PC-3 (cell line): ENCODE measurements around the gene CDC45.

Experiments
- EZH2 ChIP-seq: fragments of 300-600 bp; sonication (generic); IDR thresholded peaks from one replicate; pipeline ENCODE4 v1.6.1; 2017; ENCODE audit warnings: antibody characterized with exemption, mild to moderate bottlenecking, low read length; ENCODE audit not compliant: unreplicated experiment
- TF ChIP-seq, protein P1 (sequence below): fragments of 300-600 bp; sonication (generic); conservative IDR thresholded peaks from 2 replicates; pipeline ENCODE4 v1.5.1; 2017; ENCODE audit warnings: antibody characterized with exemption, low read depth, mild to moderate bottlenecking, low read length

DNA sequence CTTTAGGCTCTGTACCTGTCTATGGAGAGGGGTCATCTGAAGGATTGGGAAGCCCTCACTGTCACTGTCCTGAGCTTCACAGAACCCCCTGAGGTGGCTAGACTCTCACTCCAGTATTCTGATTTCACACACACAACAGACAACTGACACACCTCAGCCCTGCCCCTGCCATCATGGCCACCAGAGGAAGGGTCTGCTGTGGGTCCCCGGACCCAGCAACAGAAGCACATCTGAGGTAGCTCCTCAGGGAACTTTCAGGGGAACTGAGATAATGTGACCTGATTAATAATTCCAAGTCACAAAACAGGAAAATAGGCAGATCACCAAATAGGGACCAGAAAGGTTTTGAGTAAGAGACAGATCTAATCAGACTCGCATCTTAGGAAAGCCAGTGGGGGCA, 24.7 kb upstream of the CDC45 start:
- TF ChIP-seq, protein P1, sequence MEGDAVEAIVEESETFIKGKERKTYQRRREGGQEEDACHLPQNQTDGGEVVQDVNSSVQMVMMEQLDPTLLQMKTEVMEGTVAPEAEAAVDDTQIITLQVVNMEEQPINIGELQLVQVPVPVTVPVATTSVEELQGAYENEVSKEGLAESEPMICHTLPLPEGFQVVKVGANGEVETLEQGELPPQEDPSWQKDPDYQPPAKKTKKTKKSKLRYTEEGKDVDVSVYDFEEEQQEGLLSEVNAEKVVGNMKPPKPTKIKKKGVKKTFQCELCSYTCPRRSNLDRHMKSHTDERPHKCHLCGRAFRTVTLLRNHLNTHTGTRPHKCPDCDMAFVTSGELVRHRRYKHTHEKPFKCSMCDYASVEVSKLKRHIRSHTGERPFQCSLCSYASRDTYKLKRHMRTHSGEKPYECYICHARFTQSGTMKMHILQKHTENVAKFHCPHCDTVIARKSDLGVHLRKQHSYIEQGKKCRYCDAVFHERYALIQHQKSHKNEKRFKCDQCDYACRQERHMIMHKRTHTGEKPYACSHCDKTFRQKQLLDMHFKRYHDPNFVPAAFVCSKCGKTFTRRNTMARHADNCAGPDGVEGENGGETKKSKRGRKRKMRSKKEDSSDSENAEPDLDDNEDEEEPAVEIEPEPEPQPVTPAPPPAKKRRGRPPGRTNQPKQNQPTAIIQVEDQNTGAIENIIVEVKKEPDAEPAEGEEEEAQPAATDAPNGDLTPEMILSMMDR, result no peak
- no peak for TF ChIP-seq EZH2
